SKM-1 treated with dmso at 0.1 percent for 144 hours (cell line): Measurements from ENCODE around the gene IFIT2.
"Not testable (repeated sequence)": the region's sequence is repeated elsewhere in the genome, so short reads cannot be mapped to it uniquely, and the experiment has no call there.

Experiments
- DNase-seq: peaks from one replicate; lab custom pipeline; 2025; ENCODE audit not compliant: unreplicated experiment; lab: John Stamatoyannopoulos, UW

The IFIT2 gene

DNA sequence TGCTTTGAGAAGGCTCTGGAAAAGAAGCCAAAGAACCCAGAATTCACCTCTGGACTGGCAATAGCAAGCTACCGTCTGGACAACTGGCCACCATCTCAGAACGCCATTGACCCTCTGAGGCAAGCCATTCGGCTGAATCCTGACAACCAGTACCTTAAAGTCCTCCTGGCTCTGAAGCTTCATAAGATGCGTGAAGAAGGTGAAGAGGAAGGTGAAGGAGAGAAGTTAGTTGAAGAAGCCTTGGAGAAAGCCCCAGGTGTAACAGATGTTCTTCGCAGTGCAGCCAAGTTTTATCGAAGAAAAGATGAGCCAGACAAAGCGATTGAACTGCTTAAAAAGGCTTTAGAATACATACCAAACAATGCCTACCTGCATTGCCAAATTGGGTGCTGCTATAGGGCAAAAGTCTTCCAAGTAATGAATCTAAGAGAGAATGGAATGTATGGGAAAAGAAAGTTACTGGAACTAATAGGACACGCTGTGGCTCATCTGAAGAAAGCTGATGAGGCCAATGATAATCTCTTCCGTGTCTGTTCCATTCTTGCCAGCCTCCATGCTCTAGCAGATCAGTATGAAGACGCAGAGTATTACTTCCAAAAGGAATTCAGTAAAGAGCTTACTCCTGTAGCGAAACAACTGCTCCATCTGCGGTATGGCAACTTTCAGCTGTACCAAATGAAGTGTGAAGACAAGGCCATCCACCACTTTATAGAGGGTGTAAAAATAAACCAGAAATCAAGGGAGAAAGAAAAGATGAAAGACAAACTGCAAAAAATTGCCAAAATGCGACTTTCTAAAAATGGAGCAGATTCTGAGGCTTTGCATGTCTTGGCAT lies 4.8 kb downstream of the IFIT2 start:
- DNase-seq, result no peak

DNA sequence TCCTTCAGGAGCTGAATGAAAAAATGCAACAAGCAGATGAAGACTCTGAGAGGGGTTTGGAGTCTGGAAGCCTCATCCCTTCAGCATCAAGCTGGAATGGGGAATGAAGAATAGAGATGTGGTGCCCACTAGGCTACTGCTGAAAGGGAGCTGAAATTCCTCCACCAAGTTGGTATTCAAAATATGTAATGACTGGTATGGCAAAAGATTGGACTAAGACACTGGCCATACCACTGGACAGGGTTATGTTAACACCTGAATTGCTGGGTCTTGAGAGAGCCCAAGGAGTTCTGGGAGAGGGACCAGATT lies 5.4 kb downstream of the IFIT2 start:
- DNase-seq, result no peak

DNA sequence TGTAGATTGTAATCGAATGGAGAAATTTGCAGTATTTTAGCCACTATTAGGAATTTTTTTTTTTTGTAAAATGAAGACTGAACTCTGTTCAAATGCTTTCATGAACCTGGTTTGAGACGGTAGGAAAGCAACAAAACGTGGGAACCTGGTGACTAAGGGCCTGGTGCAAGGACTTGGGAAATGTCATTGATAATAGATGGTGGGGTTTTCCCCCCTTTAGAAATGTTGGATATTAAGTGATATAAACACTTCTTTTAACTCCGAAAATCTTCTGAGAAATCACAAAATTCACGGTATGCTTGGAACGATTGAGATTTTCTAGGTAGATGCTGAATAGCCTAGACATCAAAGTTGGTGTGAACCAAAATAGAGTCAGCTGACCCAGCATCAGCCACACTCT lies 6.4 kb downstream of the IFIT2 start:
- DNase-seq, result no peak

GRCh38 chr10:89308736-89309135 lies 6.9 kb downstream of the IFIT2 start:
- no peak for DNase-seq

DNA sequence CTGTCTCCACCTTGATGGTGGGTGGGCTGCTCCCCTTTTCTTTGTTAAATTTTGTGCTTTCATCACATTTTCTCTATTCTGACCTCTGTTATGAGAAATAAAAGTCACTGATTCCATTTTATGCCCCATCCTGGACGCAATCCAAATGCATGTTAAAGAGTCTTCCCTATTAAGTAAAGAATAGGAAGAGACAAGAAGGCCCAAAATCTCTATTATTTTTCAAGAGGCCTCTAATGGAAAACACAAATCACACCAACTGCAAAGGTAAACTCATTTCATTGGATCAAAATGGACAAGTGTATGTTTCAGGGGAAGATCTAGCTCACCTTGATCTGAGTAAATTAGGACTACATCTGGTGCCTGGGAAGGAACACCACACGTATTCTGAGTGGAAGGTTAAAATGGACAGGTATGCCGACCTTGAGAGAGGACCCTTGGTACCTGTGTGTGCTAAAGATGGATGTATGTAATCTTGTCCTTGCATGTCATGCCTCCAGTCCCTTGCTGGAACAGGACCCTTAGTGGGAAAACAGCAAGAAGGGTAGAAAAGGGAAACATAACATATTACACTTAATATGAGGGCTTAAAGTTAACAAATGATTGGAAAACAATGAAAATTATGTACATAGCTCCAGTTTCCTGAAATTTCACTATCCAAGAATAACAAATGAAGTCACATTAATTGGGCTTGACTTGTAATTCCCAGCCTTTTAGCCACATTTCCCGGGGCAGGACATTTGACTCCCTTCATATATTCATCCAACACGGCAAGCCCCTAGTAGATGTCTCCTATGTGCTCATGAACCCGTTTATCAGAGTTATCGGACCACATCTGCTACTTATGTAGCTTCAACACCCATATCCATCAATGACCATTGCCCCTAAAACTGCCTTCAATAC lies 7.6 kb downstream of the IFIT2 start:
- no peak for DNase-seq

DNA sequence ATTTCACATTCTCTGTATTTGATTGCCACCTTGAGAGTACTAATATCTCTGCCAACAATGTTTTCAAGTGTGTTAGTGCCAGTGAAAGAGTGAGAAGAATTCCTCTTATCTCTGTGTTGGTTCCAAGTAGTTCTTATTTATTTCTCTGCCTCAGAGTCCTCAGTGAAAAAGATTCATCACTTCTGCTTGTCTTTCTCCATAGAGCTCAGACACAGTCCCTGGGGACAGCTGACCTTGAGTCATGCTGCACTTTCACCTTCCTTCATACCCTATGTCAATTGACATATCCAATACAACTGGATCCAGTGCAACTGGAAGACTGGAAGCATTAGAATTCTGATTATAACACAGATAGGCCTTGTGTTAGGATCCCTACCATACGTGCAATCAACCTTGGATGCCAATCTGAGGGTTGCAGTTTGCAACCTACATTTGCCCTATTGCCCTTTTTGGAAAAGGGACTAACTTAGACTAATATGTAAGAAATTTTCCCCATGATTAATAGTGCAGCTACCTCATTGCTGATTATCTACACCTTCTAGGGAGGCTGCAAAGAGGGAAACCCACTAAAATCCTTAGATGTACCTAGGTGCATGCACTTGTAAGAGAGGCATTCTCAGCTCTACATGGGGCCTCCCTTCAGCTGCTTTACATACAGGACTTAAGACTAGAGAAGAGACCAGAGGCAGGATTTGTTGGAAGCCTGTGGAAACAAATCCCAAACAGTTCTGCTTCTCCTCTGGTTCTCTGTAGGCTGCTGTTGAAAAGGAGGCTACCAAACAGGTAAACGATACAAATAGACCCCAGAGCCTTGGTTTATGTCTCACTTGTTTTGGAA lies 8.4 kb downstream of the IFIT2 start:
- DNase-seq, result no peak

GRCh38 chr10:89312973-89313372 lies 11.1 kb downstream of the IFIT2 start:
- DNase-seq, result no peak

DNA sequence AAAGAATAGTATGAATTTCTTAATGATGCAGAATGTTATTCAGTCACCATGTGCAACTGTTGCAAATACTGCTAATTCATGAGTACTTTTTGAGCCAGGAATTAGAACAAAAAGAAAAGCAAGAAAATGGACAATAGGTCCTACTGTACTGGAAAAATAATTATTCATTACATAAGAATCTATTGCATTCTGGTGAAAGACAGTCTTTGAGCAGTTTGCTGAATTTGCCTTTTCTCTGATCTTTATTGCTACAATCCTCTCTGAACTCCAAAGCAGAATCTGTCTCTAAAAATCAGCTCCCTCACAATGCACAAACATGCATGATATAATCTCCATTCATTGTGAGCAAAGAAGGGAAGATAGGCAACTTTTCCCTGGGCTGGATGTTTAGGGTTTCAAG lies 12.8 kb downstream of the IFIT2 start:
- no peak for DNase-seq

DNA sequence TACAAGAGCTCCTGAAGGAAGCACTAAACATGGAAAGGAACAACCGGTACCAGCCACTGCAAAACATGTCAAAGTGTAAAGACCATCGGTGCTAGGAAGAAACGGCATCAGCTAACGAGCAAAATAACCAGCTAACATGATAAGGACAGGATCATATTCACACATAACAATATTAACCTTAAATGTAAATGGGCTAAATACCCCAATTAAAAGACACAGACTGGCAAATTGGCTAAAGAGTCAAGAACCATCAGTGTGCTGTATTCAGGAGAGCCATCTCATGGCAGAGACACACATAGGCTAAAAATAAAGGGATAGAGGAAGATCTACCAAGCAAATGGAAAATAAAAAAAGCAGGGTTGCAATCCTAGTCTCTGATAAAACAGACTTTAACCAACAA lies 16.2 kb downstream of the IFIT2 start:
- not testable (repeated sequence) for DNase-seq

DNA sequence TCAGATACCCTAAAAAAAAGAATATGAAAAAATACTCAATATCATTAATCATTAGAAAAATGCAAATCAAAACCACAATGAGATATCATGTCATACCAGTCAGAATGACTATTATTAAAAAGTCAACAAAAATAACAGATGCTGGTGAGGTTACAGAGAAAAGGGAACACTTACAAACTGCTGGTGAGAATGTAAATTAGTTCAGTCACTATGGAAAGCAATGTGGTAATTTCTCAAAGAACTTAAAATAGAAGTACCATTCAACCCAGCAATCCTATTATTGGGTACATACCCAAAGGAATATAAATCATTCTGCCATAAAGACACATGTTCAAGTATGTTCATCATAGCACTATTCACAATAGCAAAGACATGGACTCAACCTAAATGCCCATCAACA lies 23.2 kb downstream of the IFIT2 start:
- DNase-seq, result not testable (repeated sequence)

DNA sequence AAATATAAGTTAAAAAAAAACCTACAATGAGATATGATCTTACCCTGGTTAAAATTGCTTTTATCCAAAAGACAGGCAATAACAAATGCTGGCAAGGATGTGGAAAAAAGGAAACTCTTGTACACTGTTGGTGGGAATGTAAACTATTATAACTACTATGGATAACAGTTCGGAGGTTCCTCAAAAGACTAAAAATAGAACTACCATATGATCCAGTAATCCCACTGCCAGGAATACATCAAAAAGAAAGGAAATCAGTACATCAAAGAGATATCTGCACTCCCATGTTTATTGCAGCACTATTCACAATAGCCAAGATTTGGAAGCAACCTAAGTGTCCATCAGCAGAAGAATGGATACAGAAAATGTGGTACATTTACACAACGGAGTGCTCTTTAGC lies 24.0 kb downstream of the IFIT2 start:
- DNase-seq, result not testable (repeated sequence)

DNA sequence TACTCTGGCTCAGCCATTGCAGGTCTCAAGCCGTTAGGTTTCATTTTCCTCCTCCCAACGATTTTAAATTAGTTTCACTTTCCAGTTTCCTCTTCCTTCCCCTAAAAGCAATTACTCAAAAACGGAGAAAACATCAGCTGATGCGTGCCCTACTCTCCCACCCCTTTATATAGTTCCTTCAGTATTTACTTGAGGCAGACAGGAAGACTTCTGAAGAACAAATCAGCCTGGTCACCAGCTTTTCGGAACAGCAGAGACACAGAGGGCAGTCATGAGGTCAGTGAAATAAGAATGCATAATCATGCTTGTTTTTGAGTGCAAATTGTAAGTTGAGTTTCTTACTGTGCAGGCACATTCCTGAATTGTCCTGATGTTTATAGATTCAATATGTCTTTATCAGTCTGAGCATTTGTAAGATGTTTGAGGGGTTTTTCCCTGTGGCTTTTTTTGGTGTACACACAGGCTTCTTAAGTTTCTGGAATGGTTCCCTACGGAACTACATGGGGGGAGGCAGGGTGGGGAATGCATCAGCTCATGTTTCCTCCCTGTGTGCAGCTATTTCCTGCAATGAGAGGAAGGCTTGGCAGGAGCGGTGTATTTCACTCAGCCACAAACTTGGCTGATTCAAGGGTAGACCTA lies 26.1 kb downstream of the IFIT2 start, which contains the start of gene IFIT3:
Gene IFIT3, plus strand, starts transcription at position 195 of the 639 bp plus-strand sequence. Its CDS starts 77 bp downstream, at position 272.
- peak; percentile 52 for DNase-seq

DNA sequence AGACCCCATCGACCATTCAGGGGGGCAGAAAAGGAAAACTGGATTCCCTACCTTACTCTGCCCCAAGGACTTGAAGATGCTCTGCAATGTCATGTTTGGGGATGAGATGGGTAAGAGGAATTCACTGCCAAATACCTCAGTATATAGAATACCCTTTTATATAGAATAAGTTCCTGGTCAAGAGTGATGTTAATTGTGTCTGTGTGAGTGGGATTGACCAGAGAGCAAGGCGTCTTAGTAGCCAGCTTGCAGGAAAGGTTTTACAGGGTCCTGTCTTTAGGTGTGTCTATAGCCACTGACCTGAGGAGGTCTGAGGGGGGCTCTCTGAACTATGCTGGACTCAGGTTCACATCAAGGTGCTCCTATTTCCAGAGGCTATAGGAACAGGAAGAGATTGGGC lies 27.3 kb downstream of the IFIT2 start:
- DNase-seq, result no peak

- not testable (repeated sequence) for DNase-seq
Measured at GRCh38 chr10:89330014-89330413, 28.2 kb downstream of the IFIT2 start.

DNA sequence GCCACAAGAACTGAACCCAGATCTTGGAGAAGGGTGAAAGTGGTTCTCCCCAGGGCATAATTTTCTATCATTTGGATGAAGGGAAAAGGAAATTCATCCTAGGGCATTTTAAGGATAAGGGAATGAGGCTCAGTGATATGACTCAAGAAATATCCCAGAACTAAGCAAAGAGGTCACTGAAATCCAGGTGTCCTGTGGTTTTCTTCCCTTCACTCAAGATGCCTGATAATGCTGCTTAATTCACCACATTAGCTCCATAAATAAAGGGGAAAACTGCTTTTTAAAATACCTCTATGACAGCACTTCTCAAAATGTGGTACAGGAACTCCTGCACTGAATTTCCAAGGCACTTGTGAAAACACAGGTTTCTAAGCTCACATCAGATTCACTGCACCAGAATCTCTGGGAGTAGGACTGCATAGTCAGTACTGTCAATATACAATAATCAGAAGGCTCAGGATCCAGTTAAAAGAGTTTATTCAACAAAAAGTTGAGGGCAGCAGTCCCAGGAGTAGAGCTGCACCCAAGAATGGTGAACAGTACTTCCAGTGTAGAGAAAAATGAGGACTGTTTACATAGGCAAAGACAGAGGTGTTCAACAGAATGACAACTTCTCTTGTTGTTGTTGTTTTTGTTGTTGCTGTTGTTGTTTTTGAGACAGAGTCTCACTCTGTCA lies 28.8 kb downstream of the IFIT2 start:
- no peak for DNase-seq

DNA sequence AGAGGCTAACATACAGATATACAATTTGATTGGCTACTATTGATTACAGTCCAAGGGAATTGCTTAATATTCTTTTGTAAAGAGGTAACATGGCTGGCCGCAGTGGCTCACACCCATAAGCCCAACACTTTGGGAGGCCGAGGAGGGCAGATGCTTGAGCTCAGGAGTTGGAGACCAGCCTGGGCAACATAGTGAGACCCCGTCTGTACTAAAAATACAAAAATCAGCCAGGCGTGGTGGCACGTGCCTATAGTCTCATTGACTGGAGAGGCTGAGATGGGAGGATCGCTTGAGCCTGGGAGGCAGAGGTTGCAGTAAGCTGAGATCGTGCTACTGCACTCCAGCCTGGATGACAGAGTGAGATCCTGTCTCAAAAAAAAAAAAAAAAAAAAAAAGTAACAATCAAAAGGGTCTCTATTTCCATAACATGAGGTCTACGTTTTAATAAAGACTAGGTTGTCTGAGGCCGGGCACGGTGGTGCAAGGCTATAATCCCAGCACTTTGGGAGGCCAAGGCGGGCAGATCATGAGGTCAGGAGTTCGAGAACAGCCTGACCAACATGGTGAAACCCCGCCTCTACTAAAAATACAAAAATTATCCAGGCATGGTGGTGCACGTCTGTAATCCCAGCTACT lies 29.8 kb downstream of the IFIT2 start:
- DNase-seq, result not testable (repeated sequence)

DNA sequence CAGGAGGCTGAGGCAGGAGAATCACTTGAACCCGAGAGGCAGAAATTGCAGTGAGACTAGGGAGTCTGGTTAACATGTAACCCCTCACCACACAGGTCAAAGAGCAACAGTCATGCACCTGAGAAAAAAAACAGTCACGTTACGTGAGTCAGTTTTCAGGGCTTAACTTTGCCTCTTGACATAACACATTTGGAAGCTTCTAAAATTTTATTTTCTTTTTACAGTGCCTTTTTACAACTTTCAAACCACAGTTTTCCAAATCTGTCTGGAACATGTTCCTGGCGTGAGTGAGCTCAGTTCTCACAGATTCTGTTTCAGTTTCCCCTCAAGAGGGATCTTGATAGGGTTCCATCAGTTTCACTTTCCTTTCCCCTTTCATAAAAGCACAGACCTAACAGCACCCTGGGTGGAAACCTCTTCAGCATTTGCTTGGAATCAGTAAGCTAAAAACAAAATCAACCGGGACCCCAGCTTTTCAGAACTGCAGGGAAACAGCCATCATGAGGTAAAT lies 30.3 kb downstream of the IFIT2 start:
- no peak for DNase-seq

DNA sequence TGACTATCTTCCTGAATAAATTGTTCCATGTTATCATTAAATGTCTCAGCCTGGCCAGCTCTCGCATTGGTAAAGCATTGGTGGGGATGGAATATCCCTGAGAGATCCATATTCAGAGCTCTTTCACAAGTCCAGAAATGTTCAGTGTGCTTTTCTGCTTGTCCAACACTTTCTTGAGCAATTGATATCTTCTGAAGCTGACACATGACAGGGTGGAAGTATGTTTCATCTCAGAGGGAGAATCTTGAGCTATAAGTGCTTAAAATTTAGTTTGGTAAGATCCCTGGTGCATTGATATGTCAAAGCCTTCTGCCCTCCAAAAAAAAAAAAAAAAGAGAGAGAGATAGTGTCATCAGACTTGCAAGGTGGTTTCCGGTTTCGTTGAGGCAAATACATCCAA lies 33.4 kb downstream of the IFIT2 start:
- no peak for DNase-seq

DNA sequence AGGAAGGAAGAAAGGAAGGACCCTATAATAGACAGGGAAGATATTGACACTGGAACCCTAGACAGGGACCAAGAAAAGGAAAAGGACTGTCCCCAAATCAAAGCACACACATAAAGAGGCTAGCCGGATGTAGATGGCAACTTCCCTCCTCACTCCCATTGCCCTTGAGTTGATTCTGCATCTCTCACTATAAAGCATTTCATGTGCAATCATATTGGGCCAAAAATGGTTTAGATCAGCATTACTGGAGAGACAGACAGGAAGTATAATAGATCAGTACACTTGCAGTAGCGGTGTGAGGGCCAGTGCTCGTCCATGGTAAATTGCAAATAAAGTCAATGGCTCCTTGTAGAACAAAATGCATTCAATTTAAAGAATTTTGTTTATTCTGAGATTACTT lies 34.4 kb downstream of the IFIT2 start:
- no peak for DNase-seq

- no peak for DNase-seq
Measured at GRCh38 chr10:89337484-89337883, 35.6 kb downstream of the IFIT2 start.
